Stimulated activated CD8-positive, alpha-beta memory T cell treated with anti-CD3 and anti-CD28 coated beads, Interleukin-7, amount 100 ng/mL, for 1 hour (primary cell): ENCODE data around the gene TMEM156.

Source experiments
- DNase-seq, 2 donors: peaks; one replicate each; pipeline ENCODE4 v3.0.0-alpha.2; 2020; ENCODE audit warnings: low read depth in 2 of 2

The TMEM156 gene

DNA sequence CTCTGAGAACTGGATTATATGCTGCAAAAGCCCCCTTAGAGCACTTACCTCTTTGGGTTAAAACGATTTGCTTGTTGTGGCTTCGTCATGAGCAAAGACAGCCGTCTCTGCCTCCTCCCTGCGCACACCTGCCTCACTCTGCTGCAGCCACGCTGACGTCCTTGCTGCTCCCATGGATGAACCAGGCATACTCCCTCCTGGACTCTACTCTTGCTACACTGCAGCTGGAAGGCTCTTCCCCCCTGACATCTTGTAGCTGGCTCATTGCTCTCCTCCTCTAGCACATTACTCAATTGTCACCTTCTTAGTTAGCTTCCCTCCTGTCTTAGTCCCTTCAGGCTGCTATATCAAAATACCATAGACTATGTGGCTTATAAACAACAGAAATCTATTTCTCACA is 105.3 kb downstream of the TMEM156 start:
- DNase-seq, result no peak

DNA sequence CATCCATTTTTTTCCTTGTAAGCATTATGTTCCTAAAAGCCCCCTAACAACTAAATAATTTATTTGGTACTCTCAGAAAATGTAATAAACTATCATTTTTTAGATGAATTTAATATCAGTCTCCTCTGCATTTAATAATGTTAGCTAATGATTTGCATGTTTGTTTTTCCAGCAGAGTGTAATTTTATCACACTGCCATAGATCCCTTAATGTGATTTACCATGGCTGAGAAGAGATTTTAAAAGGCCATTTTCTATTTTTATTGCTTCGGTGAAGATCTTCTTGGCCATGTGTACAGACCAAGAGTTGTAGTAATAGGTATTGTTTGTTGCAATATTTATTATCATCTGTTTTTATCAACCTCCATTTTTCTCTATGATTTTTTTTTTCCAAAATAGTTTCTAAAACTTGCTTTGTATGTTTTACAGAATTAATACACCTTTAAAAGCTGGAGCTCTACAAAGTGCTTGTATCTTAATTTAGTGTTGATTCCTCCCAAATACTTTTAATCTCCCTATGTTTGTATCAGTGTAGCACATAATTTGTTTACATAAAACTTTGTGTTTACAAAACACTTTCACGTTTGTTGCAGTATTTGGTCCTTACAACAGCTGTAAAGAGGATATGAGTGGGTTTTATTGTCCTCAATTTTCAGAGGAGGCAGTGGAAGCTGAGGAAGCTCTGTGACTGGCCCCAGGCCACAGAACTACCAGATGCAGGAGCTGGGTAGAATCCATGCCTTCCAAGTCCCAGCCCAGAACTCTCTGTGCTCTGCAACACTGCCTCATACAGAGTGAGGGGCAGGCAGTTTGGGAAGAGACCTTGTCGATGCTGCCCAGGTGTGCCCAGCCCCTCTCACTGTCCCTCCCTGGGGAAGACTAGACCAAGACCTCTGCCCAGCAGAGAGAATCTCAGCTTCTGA is 106.5 kb downstream of the TMEM156 start:
- no peak for DNase-seq

DNA sequence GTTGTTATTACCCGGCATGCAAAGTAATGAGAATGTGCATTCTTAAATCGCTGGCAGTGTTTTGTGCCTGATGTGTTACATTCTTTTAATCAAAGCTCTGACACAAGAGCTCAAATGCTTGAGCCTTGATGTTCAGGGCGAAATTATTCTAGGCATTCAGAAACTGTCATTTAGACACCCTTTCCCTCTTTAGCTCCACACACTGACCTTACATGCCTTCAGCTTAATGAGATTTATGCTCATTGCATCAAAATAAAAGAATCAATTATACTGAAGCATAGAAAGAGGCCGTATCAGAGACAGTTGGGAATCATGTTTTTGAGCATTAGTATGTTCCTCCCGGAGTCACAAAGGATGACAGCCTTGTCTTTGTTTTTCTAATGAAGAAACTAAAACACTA is 107.9 kb downstream of the TMEM156 start:
- DNase-seq, result no peak

GRCh38 chr4:38923746-38924145 is 108.5 kb downstream of the TMEM156 start:
- no peak for DNase-seq

- DNase-seq, result no peak
Measured at GRCh38 chr4:38921151-38921550, 111.1 kb downstream of the TMEM156 start.

DNA sequence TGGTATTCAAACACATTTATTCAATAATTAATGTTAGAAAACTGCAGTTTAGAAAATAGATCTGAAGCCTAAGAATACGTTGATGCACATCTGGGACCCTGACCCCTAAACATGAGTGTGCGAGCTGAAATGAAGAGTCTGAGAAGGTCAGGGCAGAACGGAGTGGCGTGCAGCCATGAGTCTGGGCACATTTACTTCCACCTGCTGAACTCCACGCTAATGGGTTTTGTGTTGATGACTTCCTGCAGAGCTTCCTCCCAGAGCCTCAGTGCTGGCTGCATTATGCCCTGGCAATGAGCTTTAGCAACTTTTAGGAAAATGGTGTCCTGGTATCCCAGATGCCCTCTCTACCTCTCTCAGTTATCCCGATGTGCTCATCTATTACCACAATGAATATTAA is 111.5 kb downstream of the TMEM156 start:
- DNase-seq, result no peak

DNA sequence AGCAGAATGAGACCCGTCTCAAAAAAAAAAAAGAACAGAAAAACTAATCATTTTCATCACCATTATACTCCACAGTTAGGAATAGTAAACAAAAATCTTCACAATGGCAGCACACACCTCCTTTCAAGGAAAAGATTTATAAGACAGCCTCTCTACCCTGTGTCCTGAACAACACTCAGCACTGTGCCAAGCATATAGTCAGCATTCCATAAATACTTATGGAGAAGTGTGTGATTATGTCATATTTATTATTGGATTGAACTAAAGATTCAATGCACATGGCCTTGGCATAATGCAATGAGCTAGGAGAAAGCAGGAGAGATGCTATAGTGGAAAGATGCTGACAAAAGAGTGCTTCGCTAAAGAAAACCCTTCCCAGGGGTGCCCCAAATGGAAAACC is 112.0 kb downstream of the TMEM156 start:
- DNase-seq, result no peak

- DNase-seq, result no peak
Measured at GRCh38 chr4:38919494-38919893, 112.7 kb downstream of the TMEM156 start.

GRCh38 chr4:38917481-38918025 is 114.7 kb downstream of the TMEM156 start:
- DNase-seq, result no peak
